KG1 (cell line): ENCODE results near the gene ADAMTSL5.
"Not testable (repeated sequence)": the region's sequence is repeated elsewhere in the genome, so short reads cannot be mapped to it uniquely, and the experiment has no call there.

Experiments used
- DNase-seq: peaks from one replicate; lab custom pipeline; 2025; lab: John Stamatoyannopoulos, UW

Gene ADAMTSL5

DNA sequence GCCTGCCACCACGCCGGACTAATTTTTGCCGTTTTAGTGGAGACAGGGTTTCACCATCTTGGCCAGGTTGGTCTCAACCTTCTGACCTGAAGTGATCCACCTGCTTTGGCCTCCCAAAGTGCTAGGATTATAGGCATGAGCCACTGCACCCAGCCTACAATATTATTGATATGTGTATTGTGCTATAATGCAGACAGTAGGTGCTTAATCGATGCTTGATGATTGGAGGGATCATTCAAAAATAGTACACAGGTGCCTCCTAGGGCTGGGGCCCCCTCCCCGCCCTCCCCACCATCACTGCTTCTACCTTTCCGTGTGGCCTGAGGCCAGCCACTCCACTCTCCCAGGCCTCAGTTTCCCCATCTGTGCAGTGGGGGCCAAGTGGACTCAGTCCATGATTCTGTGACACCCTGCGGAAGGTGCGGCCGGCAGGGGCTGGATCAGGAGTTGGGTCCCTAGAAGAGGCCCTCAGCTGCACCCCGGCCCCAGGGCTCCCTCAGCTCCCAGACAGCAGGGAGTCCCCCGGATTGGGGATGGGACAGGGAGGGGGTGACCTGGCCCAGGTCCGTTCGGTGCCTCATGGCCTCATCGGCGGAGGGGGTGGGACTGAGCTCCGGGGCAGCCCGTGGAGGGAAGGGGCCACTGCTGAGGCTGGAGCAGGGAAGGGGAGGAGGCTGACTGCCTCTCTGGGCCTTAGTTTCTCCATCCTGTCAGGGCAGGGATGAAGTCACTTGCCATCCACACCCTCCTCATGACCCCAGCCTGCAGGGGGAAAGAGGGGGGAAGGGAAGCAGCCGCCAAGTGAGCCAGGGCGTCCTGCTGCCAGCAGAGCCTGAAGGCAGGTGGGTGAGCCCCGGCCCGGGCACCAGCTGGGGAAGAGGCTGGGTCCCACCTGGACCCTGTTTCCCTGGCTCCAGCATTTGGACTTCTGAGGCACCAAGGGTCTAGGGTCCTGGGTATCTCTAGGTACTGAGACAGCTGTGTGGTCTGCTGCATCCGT is 1.2 kb downstream of the ADAMTSL5 start:
- DNase-seq, result no peak

DNA sequence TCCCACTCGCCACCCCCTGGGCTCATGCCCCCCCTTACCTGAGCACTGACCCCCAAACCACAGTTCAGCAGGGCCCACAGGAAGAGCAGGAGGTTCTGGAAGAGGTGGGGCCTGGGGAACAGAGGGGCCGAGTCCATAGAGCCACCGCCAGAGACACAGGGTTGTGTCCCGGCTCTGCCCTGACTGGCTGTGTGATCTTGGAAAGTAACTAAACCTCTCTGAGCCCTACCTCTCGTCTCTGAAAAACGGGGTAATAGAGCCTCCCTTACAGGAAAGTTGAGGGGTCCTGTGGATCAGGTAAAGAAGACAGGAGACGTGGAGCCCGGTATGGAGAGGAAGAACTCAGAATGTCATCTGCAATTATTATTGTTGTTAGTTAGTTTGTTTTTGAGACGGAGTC is 2.0 kb downstream of the ADAMTSL5 start:
- DNase-seq, result no peak

DNA sequence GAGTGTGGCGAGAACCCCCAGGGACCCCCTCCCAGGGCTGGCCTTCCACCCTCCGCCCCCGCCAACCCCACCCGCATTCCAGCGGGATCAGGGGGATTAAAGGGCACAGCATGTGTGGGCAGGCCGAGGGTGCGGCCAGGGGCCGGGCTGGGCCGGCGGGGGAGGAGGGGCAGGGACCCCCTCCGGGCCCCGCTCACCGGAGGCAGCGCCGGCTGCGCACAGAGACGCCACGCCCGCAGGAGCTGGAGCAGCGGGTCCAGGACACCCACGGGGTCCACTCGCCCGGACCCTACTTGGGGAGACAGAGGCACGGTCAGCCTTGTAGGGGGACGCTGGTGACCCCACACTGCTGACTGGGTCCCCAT is 2.4 kb downstream of the ADAMTSL5 start:
- no peak for DNase-seq

DNA sequence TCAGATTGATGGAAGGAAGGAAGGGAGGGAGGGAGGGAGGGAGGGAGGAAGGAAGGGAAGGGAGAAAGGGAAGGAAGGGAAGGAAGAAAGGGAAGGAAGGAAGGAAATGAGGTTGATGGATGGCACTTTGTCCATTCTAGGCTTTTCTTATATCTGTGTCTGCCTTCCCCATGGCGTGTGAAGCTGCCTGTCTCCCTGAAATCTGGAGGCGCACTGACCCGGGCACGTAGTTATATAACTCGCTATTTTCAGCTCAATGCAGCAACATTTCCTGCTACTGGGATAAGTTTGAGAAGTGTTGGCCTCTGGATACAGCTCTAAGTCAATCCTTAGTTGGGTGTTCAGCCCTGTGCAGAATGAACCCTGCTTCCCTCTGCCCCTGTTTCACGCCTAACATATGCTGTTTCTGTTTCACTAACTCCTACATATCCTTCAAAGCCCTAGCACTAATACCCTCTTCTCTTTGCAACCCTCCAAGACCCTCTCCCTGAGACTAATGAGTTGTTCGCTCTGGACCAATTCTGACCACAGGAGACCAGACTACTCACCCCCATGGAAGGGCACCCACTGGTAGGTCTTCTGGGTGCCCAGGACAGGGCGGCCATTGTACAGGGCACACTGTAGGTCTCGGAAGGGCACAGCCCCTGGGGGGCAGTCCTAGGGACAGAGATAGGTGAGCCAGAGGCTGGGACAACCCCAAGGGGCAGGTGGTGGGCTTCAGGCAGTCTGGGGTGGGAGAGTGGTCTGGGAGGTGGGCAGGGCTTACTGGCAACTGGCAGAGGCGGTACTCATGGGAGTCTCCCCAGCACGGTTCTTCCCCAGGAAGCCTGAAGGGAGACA is 3.0 kb downstream of the ADAMTSL5 start:
- DNase-seq, result no peak

- no peak for DNase-seq
Measured at GRCh38 chr19:1508507-1508856, 4.3 kb downstream of the ADAMTSL5 start.

GRCh38 chr19:1507763-1508506 is 4.9 kb downstream of the ADAMTSL5 start:
- peak; percentile 64 for DNase-seq

DNA sequence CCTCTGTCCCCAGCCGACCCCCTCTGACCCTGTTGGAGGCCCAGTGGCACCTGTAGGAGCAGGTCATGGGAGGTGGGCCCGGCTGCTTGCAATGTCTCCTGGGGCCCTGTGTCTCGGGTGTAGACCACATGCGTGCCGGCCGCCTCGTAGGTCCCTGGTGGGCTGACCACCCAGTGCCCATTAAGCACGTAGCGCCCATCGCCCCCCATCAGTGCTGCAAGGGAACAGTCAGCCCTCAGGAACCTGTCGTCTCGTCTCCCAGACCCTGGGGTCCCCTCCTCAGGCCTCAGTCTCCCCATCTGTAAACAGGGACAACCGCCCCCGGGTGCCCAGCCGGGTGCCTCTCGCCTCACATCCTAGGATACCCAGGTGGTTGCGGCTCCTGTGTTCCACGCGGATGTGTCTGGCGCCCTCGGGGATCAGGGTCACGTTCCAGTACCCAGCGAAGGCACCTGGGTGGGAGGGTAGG is 5.6 kb downstream of the ADAMTSL5 start:
- DNase-seq, result no peak

GRCh38 chr19:1505991-1506881 is 6.6 kb downstream of the ADAMTSL5 start:
- DNase-seq, result no peak

GRCh38 chr19:1505012-1505411 is 7.8 kb downstream of the ADAMTSL5 start:
- no peak for DNase-seq

DNA sequence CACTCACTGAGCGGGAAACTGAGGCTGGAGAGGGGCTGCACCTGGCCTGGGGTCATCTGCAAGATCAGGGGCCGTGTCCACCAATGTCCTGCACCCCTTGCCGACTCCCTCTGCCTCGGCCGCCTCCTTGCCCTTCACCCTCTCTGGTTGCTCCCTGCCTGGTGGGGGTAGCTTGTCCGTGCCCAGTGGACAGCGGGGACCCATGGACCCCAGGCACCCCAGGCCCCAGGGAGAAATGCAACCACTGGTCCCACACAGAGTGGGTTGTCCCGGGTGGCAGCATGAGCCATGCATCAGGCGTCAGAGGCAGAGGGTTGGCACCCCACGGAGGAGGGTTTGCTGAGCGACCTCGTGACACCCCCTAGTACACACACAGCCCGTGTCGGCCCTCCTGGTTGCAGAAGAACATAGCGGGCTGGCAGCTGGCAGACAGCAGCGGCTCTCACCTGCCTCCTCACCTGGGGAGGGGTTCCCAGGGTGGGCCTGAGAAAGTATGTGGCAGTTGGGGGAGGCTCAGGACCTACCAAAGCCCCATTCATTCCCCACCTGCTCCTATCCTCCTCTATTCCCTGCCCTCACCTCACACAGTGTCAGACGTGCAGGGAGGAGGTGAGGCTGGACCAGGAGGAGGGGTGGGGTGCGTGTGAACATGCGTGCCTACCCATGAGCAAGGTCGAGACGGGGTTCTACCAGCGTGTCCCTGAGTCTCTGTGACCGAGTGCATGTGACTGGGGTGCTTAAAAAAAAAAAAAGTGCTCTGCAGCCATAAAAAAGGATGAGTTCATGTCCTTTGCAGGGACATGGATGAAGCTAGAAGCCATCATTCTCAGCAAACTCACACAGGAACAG is 8.7 kb downstream of the ADAMTSL5 start:
- no peak for DNase-seq

- DNase-seq, result peak; percentile 48
Measured at GRCh38 chr19:1503089-1503924, 9.5 kb downstream of the ADAMTSL5 start.

DNA sequence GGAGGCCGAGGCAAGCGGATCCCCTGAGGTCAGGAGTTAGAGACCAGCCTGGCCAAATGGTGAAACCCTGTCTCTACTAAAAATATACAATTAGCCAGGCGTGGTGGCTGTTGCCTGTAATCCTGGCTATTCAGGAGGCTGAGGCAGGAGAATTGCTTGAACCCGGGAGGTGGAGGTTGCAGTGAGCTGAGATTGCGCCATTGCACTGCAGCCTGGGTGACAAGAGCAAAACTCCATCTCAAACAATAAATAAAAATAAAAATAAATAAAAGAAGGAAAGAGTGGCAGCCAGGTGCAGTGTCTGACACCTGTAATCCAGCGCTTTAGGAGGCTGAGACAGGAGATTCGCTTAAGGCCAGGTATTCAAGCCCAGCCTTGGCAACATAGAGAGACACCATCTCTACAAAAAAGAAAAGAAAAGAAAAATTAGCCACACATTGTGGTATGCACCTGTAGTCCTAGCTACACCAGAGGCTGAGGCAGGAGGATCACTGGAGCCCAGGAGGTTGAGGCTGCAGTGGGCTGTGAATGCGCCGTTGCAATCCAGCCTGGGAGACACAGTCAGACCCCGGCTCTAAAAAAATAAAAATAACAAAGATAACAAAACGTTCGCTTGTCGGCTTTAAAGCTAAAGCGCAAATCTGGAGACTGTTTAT is 10.3 kb downstream of the ADAMTSL5 start:
- no peak for DNase-seq

DNA sequence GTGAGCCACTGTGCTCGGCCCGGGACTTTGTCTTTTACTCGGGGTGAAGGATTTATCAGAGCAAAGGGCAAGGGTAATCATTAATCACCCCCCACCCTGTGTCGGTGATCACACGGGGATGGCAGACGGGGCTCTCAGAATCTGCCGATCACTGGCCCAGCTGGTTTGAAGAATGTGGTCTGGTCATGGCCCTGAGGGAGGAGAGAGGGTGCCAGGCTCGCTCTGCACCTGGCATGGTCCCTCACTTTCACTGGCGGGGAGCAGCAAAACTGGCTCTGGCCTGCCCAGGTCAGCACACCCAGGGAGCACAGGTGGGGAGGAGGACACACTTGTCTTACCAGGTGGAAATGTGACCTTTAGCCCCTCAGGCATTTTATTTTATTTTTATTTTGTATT is 11.6 kb downstream of the ADAMTSL5 start:
- DNase-seq, result no peak

- DNase-seq, result not testable (repeated sequence)
Measured at GRCh38 chr19:1499231-1499630, 13.6 kb downstream of the ADAMTSL5 start.

DNA sequence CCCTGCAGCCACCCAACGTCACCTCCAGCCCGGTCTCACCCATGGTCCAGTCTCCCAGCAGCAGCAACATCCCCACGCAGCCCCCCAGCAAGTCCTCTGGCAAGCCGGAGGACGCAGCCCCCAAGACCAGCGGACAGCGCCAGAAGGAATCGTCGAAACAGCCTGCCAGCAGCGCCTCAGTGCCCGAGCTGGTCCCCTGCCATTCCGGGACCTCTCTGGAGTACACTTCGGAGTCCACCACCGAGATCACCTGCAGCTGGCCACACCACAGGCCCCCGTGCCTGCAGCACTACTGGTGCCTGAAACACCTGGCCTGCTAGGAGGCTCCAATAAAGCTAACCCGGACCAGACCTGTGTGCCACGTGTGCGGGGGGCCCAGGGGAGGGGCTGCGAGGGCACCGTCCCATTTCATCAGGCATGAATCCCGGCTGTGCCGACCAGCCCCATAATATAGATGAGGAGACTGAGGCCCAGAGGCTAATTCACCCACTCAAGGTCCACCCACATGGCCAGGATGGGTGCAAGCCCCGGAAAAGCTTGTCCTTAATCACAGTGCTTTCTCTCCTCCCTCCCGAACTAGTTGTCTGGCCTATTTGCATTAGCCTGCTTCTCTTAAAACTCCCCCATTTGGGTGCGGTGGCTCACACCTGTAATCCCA is 15.1 kb downstream of the ADAMTSL5 start:
- DNase-seq, result no peak

- no peak for DNase-seq
Measured at GRCh38 chr19:1496714-1497577, 15.9 kb downstream of the ADAMTSL5 start.
